HPDE6-E6E7 (cell line): Measurements from ENCODE around the gene JAKMIP1.

Experiments used
- DNase-seq: peaks from one replicate; pipeline ENCODE4 v3.0.0; 2011; ENCODE audit warnings: missing footprints; ENCODE audit errors: extremely low spot score

The JAKMIP1 gene

DNA sequence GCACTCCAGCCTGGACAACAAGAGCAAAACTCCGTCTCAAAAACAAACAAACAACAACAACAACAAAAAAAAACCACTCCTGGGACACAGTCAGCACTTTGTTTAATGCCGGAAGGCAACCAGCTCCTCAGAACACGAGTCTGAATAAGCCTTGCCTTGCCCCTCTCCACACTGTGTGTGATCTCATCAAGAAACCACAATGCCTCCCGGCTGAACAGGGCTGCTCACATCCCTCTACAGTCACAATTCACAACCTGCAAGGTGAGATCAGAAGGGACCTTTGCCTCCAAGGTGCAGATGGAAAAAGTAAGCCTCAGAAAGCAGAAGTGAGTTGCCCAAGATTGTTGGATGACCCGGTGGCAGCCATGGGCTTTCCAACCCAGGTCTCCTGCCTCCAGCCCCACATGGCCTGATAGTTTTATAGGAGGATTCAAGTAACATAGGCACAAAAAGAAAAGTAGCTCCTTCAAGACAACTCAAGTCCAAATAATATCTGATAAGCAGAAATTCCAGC is 80.8 kb downstream of the JAKMIP1 start:
- no peak for DNase-seq

DNA sequence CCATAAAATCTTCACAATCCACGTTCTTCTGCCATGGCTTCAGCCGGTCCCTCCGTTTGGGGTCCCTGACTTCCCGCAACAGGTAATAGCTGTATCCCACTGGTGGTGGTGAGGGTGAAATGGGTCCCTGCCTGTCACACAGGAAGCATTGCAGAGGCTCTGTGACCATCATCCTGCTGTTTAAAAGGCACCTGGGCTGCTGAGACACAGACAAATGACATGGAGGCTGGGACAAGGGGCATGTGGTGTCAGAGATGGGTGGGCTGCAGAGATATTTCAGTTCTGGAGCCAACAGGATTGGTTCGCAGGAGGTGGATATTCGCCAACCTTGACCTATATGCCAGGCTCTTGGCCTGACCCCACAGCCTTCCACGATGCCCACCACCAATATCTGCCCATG is 82.1 kb downstream of the JAKMIP1 start:
- DNase-seq, result no peak

DNA sequence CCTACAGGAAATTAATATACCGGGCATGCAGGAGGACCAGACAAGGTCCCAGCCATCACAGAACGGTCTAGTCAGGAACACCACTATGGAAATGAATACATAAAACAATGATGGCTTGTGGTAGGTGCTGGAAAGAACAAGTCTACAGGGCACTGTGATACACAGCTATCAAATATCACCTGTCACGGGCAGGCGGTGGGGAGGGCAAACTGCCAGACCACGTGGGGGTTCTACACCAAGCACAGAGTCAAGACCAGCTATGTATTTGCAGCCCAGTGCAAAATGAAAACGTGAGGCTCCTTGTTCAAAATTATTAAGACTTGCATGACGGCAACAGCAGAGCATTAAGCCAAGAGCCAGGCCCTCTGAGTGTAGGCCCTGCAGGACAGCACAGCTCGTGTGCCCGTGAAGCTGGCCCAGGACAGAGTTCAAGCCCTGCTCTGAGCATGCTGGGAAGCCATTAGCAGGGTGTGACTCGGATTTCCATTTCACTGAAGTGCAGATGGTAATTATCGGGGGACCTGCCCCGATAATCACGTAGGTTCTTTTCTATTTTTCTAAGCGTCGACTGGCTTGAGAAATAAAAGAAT is 83.6 kb downstream of the JAKMIP1 start:
- no peak for DNase-seq

DNA sequence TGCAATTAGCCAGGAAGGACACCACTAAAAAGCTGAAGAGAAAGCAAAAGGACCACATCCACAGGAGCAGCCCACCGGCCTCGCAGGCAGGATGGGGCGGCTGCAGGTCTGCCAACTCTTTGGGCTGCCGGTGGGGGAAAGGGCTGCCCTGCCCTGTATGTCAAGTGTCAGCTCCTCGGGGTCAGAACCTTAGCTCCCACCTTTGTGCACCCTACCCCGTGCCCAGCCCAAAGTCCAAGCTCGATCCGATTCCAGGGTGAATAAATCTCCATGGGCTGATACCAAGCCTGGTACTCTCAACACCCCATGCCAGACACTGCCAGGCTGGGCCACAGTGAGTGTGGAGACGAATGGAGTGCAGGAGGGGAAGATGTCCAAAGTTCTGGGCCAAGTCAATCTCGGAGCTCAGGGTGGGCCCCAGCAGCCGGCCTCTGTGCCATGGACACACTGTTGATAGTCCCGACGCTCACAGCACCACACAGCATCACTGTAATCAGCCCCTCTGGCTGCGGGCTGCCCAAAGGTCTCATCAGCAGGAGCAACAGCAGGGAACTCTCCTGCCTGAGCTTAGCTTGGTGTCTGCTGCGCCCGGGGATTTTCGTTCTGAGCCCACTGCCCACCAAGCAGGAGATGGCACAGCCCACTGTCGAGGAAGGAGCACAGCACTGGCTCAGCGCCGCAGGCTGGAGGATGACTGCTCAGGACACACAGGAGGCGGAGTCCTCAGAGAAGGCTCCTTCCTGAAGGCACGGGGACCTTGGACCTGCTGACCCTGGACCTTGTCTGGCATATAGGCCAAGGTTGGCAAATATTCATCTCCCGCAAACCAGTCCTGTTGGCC is 84.4 kb downstream of the JAKMIP1 start:
- DNase-seq, result no peak

DNA sequence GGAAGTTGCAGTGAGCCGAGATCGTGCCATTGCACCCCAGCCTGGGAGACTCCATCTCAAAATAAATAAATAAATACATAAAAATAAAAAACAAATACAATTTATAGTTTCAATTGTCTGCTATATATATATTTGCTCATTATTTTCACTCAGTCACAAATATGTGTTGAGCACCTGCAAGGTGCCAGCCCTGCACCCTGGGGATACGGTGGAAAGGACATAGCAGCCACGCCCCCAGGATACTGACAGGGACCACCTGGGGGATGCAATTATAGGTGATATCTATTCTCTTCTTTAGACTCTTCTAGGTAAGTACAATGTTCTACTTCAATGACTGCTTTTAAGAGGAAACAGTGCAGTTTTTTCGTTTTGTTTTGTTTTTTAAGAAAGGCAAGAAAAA is 85.0 kb downstream of the JAKMIP1 start:
- no peak for DNase-seq

GRCh38 chr4:6114601-6115000 is 85.7 kb downstream of the JAKMIP1 start:
- DNase-seq, result no peak

GRCh38 chr4:6114181-6114580 is 86.2 kb downstream of the JAKMIP1 start:
- DNase-seq, result no peak

- no peak for DNase-seq
Measured at GRCh38 chr4:6113641-6114040, 86.7 kb downstream of the JAKMIP1 start.

GRCh38 chr4:6112606-6113290 is 87.6 kb downstream of the JAKMIP1 start:
- DNase-seq, result no peak

- no peak for DNase-seq
Measured at GRCh38 chr4:6111354-6111960, 88.9 kb downstream of the JAKMIP1 start.

- DNase-seq, result no peak
Measured at GRCh38 chr4:6110681-6111353, 89.5 kb downstream of the JAKMIP1 start.

GRCh38 chr4:6109842-6110560 is 90.3 kb downstream of the JAKMIP1 start:
- no peak for DNase-seq

DNA sequence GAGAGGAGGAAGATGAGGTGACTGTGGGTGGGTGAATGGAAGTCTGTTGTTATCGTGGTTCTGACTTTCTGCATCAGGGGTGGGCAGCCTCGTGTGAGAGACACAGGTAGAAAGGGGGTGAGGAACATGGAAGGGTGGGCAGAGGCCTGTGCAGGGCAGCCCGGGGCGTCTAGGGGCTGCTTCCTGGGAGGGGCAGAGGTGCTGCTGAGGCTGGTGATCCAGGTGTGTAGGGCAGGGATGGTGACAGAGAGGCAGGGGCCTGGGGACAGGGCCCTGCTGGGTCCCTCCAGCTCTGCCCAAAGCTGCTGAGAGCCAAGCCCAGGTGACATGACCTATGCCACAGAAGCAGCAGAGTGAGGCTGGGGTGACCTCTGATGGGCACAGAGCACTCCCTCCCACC is 92.5 kb downstream of the JAKMIP1 start:
- DNase-seq, result no peak

DNA sequence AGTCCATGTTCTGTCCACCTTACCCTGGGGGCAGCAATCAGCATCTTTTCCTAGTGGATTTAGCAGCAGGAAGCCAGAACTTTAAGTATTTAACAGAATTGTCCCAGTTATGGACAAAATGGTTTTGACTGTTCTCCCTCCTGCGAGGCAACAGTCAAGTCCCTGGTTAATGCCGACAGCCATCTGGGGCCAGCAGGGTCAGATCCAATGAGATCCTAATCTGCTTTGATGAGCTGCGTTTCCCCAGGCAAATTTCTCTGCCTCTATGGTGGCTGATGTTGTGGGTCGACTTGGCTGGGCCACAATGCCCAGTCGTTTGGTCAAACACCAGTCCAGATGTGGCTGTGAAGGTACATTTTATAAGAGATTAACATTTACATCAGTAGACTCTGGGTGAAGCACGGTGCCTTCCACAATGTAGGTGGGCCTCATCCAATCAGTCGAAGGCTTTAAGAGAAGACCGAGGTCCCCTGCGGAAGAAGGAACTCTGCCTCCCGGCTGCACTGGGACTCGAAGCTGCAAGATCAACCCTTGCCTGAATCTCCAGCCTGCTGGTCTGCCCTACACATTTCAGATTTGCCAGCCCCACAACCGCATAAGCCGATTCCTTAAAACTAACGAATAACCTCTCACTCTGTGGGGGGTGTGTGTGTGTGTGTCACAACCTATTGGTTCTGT is 93.1 kb downstream of the JAKMIP1 start:
- no peak for DNase-seq

GRCh38 chr4:6106156-6106555 is 94.2 kb downstream of the JAKMIP1 start:
- DNase-seq, result no peak

- DNase-seq, result no peak
Measured at GRCh38 chr4:6105311-6105911, 94.9 kb downstream of the JAKMIP1 start.

DNA sequence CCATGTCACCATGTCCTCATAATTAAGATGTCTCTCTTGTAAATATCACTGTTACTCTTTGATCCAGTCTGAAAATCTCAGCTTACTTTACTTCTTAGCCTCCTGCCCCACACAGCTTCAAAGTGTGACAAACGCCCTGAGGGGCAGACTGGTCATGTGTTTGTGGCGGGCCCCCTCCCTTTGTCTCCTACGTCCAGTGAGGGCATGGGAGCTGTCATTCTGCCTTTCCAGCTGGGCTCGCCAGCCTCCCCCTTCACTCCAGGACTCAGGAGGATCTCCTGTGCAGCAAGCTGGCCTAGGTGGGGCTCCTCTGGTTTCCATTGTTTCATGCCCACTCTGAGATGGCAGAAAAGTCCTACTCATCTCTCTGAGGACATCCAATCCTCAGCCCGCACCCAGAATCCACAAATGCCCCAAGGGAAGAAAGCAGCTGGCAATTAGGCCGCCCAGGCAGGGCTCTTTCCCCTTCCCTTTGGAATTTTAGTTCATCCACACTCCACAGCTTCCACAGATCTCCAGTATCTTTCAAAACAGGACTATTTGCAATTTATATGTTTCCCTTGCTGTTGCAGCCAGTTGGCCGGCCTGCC is 95.7 kb downstream of the JAKMIP1 start:
- DNase-seq, result no peak

DNA sequence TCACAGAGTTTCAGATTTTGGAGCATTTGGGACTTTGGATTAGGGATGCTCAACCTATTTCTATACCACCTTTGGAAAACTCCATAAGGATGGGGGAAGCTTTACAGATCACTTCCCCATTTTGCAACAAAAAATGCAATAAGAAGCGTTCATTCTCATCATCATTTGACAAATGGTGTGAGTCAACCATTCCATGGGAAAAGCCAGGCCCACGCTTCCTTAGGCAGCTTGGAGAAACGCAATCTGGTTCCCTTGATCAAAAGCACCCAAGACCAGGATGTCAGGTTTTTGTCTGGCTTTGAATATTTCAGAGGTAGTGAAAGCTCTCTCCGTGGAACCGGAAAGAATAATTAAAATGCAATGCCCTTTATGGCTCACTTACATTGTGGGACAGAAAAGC is 102.8 kb downstream of the JAKMIP1 start:
- no peak for DNase-seq

GRCh38 chr4:6095897-6096296 is 104.5 kb downstream of the JAKMIP1 start:
- DNase-seq, result no peak
